Activated CD4-positive, alpha-beta T cell treated with anti-CD3 and anti-CD28 coated beads for 24 hours (primary cell): Measurements from ENCODE around the gene PLXND1.
"Not testable (repeated sequence)": the region's sequence is repeated elsewhere in the genome, so short reads cannot be mapped to it uniquely, and the experiment has no call there.

Experiments
- DNase-seq, 2 donors: peaks; one replicate each; pipeline ENCODE4 v3.0.0-alpha.2; 2020; ENCODE audit warnings: low read depth in 2 of 2

PLXND1 gene

GRCh38 chr3:129606636-129607390, at the start of gene PLXND1:
Gene PLXND1, minus strand, starts transcription at chr3:129606676. Its CDS starts 37 bp downstream, at chr3:129606639.
- no peak for DNase-seq

- DNase-seq = no peak
These were observed 48.8 kb upstream of the PLXND1 start for GRCh38 chr3:129655291-129655700.

- no peak for DNase-seq
These were observed 47.7 kb upstream of the PLXND1 start for GRCh38 chr3:129654131-129654530.

- no peak for DNase-seq
These were observed 46.5 kb upstream of the PLXND1 start for GRCh38 chr3:129653019-129653418.

GRCh38 chr3:129651435-129652202, 45.1 kb upstream of the PLXND1 start:
- no peak for DNase-seq

GRCh38 chr3:129650256-129650872, 43.9 kb upstream of the PLXND1 start:
- DNase-seq = peak; percentile 29 to 44

GRCh38 chr3:129648391-129648790, 41.9 kb upstream of the PLXND1 start:
- DNase-seq = no peak

- no peak for DNase-seq
These were observed 38.8 kb upstream of the PLXND1 start for GRCh38 chr3:129645286-129645685.

GRCh38 chr3:129644836-129645235, 38.4 kb upstream of the PLXND1 start:
- no peak for DNase-seq

GRCh38 chr3:129641567-129642260, 35.2 kb upstream of the PLXND1 start:
- not testable (repeated sequence) for DNase-seq

GRCh38 chr3:129640985-129641384, 34.5 kb upstream of the PLXND1 start:
- not testable (repeated sequence) for DNase-seq

- DNase-seq = no peak
These were observed 32.0 kb upstream of the PLXND1 start for GRCh38 chr3:129638481-129638880.

- no peak for DNase-seq
These were observed 29.6 kb upstream of the PLXND1 start for GRCh38 chr3:129636082-129636481.

- DNase-seq = no peak
These were observed 29.2 kb upstream of the PLXND1 start for GRCh38 chr3:129635656-129636055.

GRCh38 chr3:129633751-129634481, 27.4 kb upstream of the PLXND1 start:
- no peak for DNase-seq

- no peak for DNase-seq
These were observed 26.5 kb upstream of the PLXND1 start for GRCh38 chr3:129632977-129633376.

GRCh38 chr3:129632556-129632955, 26.1 kb upstream of the PLXND1 start:
- DNase-seq = no peak

GRCh38 chr3:129632056-129632455, 25.6 kb upstream of the PLXND1 start:
- DNase-seq = no peak

- no peak for DNase-seq
These were observed 22.5 kb upstream of the PLXND1 start for GRCh38 chr3:129629011-129629410.

- DNase-seq = no peak
These were observed 21.7 kb upstream of the PLXND1 start for GRCh38 chr3:129628169-129628522.
